Fibroblast of the aortic adventitia (primary cell): ENCODE data around the gene HAS3. TPM values are rescaled to one million over a fixed set of nuclear protein-coding genes. Genes with fewer than 3 reads are reported as not detected.

Experiments
- DNase-seq: peaks from one replicate; pipeline ENCODE4 v3.0.0-alpha.2; 2010; ENCODE audit warnings: low read depth
- H3K4me3 ChIP-seq: 2 replicates; pipeline ENCODE4 v1.5.1; 2011; ENCODE audit warnings: low read depth, mild to moderate bottlenecking, control low read depth, low read length, moderate library complexity
- CTCF ChIP-seq: IDR thresholded peaks from 2 replicates; pipeline ENCODE4 v1.5.1; 2011; ENCODE audit warnings: mild to moderate bottlenecking, low read length, control low read depth, inconsistent platforms; ENCODE audit not compliant: insufficient read depth
- total RNA-seq: library from RNA; depleted of rRNA; stranded (reverse); fragments of >200 nt; gene quantifications from 2 replicates; pipeline ENCODE4 v1.2.3, GENCODE V29; 2012; ENCODE audit warnings: low replicate concordance

Gene HAS3
- total RNA-seq, 1 donor: 0.81 TPM

GRCh38 chr16:69079697-69080096 lies 25.8 kb upstream of the HAS3 start:
- no peak overlapping the region for H3K4me3 ChIP-seq
- no peak for TF ChIP-seq CTCF

GRCh38 chr16:69083306-69083941 lies 22.0 kb upstream of the HAS3 start:
- DNase-seq: no peak
- TF ChIP-seq CTCF: no peak

More at GRCh38 chr16:69079697-69080096, 25.8 kb upstream of the HAS3 start:
- DNase-seq: no peak

GRCh38 chr16:69084289-69084688 lies 21.2 kb upstream of the HAS3 start:
- peak; percentile 91 for DNase-seq
- no peak overlapping the region for H3K4me3 ChIP-seq
- no peak for TF ChIP-seq CTCF

More at GRCh38 chr16:69083306-69083941, 22.0 kb upstream of the HAS3 start:
- no peak overlapping the region for H3K4me3 ChIP-seq

- no peak for DNase-seq
- H3K4me3 ChIP-seq: no peak overlapping the region
- TF ChIP-seq CTCF: no peak
Measured at GRCh38 chr16:69085032-69085695, 20.3 kb upstream of the HAS3 start.

- DNase-seq: peak; percentile 61
- TF ChIP-seq CTCF: no peak
- H3K4me3 ChIP-seq: no peak overlapping the region
Measured at GRCh38 chr16:69087161-69087581, 18.3 kb upstream of the HAS3 start.

- DNase-seq: no peak
- no peak overlapping the region for H3K4me3 ChIP-seq
Measured at GRCh38 chr16:69088684-69089083, 16.8 kb upstream of the HAS3 start.

More at GRCh38 chr16:69088684-69089083, 16.8 kb upstream of the HAS3 start:
- no peak for TF ChIP-seq CTCF
